IMR-90 (cell line): Measurements from ENCODE around the gene WNT9B. TPM values are rescaled to one million over a fixed set of nuclear protein-coding genes. Genes with fewer than 3 reads are reported as not detected.

Source experiments
- ATAC-seq: fragments of 200-7000 bp; cut with Tn5 transposase; 2 replicates; pipeline ENCODE4 v1.9.1; 2020; ENCODE audit warnings: low read depth, mild to moderate bottlenecking, moderate library complexity
- BruUV-seq: library from RNA; stranded (reverse); fragments of 400-500 nt; replicated peaks from 2 replicates; lab custom pipeline; 2021; lab: Mats Ljungman, UMichigan
- CTCF ChIA-PET: fragments of 300-600 bp; formaldehyde crosslinking; extraction: SDS; loops from one replicate; lab custom pipeline; 2021; ENCODE audit warnings: antibody characterized with exemption; lab: Yijun Ruan, JAX
- POLR2A ChIA-PET: fragments of 300-600 bp; sonication (Branson Sonifier 250); formaldehyde crosslinking; loops from one replicate; lab custom pipeline; 2022; ENCODE audit warnings: antibody characterized with exemption; ENCODE audit not compliant: unreplicated experiment; lab: Charles Lee
- DNase-seq: peaks from one replicate; pipeline ENCODE4 v3.0.0; 2013
- H2AFZ ChIP-seq: replicated peaks from 2 replicates; pipeline ENCODE3; 2013; ENCODE audit warnings: low read length, mild to moderate bottlenecking; ENCODE audit not compliant: poor library complexity
- H2AK5ac ChIP-seq: 2 replicates; pipeline ENCODE4 v1.6.1; 2013; ENCODE audit warnings: low read depth, low read length, inconsistent platforms
- H2AK9ac ChIP-seq: replicated peaks from 2 replicates; pipeline ENCODE3; 2013; ENCODE audit warnings: mild to moderate bottlenecking, low read depth, low read length, moderate library complexity; ENCODE audit not compliant: poor library complexity
- H2BK120ac ChIP-seq: 2 replicates; pipeline ENCODE4 v1.6.1; 2013; ENCODE audit warnings: low read depth, low read length, inconsistent platforms
- H2BK15ac ChIP-seq: 3 replicates; pipeline ENCODE4 v1.6.1; 2013; ENCODE audit warnings: low read depth, low read length, inconsistent platforms
- H2BK20ac ChIP-seq: 2 replicates; pipeline ENCODE4 v1.6.1; 2013; ENCODE audit warnings: low read depth, mild to moderate bottlenecking, inconsistent platforms, low read length, moderate library complexity
- H2BK5ac ChIP-seq: 2 replicates; pipeline ENCODE4 v1.6.1; 2013; ENCODE audit warnings: mild to moderate bottlenecking, low read depth, low read length, inconsistent platforms; ENCODE audit not compliant: poor library complexity, severe bottlenecking
- H3K14ac ChIP-seq: replicated peaks from 2 replicates; pipeline ENCODE4 v1.6.1; 2013; ENCODE audit warnings: low read depth, low read length, inconsistent platforms
- H3K18ac ChIP-seq: 2 replicates; pipeline ENCODE4 v1.6.1; 2013; ENCODE audit warnings: low read depth, low read length, control low read depth
- H3K23ac ChIP-seq: 2 replicates; pipeline ENCODE4 v1.6.1; 2013; ENCODE audit warnings: low read depth, low read length, inconsistent platforms
- H3K27ac ChIP-seq: 2 replicates; pipeline ENCODE4 v1.5.1; 2013; ENCODE audit warnings: mild to moderate bottlenecking, control low read depth, low read length; ENCODE audit not compliant: insufficient read depth
- H3K27me3 ChIP-seq: 2 replicates; pipeline ENCODE4 v1.6.1; 2013; ENCODE audit warnings: low read length; ENCODE audit not compliant: control insufficient read depth, insufficient read depth
- H3K36me3 ChIP-seq: 2 replicates; pipeline ENCODE4 v1.6.1; 2013; ENCODE audit warnings: low read length, mixed read lengths; ENCODE audit not compliant: control insufficient read depth, insufficient read depth
- H3K4ac ChIP-seq: 2 replicates; pipeline ENCODE4 v1.6.1; 2013; ENCODE audit warnings: low read depth, low read length, inconsistent platforms
- H3K4me1 ChIP-seq: 2 replicates; pipeline ENCODE4 v1.6.1; 2013; ENCODE audit warnings: low read length, mixed read lengths; ENCODE audit not compliant: control insufficient read depth, insufficient read depth
- H3K4me2 ChIP-seq: 2 replicates; pipeline ENCODE4 v1.6.1; 2013; ENCODE audit warnings: low read depth, mild to moderate bottlenecking, control low read depth, low read length, moderate library complexity
- H3K4me3 ChIP-seq: 2 replicates; pipeline ENCODE4 v1.5.1; 2013; ENCODE audit warnings: low read depth, mild to moderate bottlenecking, control low read depth, low read length, moderate library complexity; ENCODE audit not compliant: insufficient read depth
- H3K56ac ChIP-seq: 2 replicates; pipeline ENCODE4 v1.6.1; 2013; ENCODE audit warnings: low read length, inconsistent platforms; ENCODE audit not compliant: insufficient read depth; ENCODE audit errors: extremely low read depth
- H3K79me1 ChIP-seq, 2 experiments: 2 replicates each; pipeline ENCODE4 v1.6.1; 2013; ENCODE audit warnings: low read length in 2 of 2, inconsistent platforms in 1 of 2, low read depth in 1 of 2
- H3K9ac ChIP-seq: 2 replicates; pipeline ENCODE4 v1.6.1; 2013; ENCODE audit warnings: low read depth, low read length, control low read depth
- H3K9me1 ChIP-seq: 2 replicates; pipeline ENCODE4 v1.6.1; 2013; ENCODE audit warnings: low read length, inconsistent platforms; ENCODE audit not compliant: insufficient read depth
- H3K9me3 ChIP-seq: 2 replicates; pipeline ENCODE4 v1.6.1; 2013; ENCODE audit warnings: low read length; ENCODE audit not compliant: control insufficient read depth, insufficient read depth
- H4K20me1 ChIP-seq: 2 replicates; pipeline ENCODE4 v1.6.1; 2013; ENCODE audit warnings: low read length, inconsistent platforms; ENCODE audit not compliant: insufficient read depth
- H4K5ac ChIP-seq: 2 replicates; pipeline ENCODE4 v1.6.1; 2013; ENCODE audit warnings: mild to moderate bottlenecking, low read depth, low read length, control low read depth
- H4K8ac ChIP-seq, 2 experiments: 2 replicates each; pipeline ENCODE4 v1.6.1; 2013; ENCODE audit warnings: low read depth in 2 of 2, low read length in 2 of 2, control low read depth in 1 of 2, inconsistent platforms in 1 of 2
- H4K91ac ChIP-seq: 2 replicates; pipeline ENCODE4 v1.6.1; 2013; ENCODE audit warnings: low read depth, low read length, inconsistent platforms; ENCODE audit not compliant: insufficient read depth
- BHLHE40 ChIP-seq: fragments of 150-350 bp; IDR thresholded peaks from 2 replicates; pipeline ENCODE4 v1.6.1; 2016; ENCODE audit warnings: mild to moderate bottlenecking, low read depth, low read length
- CEBPB ChIP-seq: IDR thresholded peaks from 2 replicates; pipeline ENCODE4 v1.6.1; 2012; ENCODE audit warnings: low read depth, low read length, improper control_type of control experiment
- CHD1 ChIP-seq: IDR thresholded peaks from 2 replicates; pipeline ENCODE4 v1.6.1; 2012; ENCODE audit warnings: low read depth, low read length, improper control_type of control experiment
- FOS ChIP-seq: fragments of 150-350 bp; IDR thresholded peaks from 2 replicates; pipeline ENCODE4 v1.6.1; 2016; ENCODE audit warnings: low read depth, low read length
- MAFK ChIP-seq: IDR thresholded peaks from 2 replicates; pipeline ENCODE4 v1.6.1; 2012; ENCODE audit warnings: low read depth, low read length, improper control_type of control experiment
- MAZ ChIP-seq: IDR thresholded peaks from 2 replicates; pipeline ENCODE4 v1.6.1; 2012; ENCODE audit warnings: low read depth, mild to moderate bottlenecking, low read length, improper control_type of control experiment, moderate library complexity, borderline replicate concordance
- MXI1 ChIP-seq: IDR thresholded peaks from 2 replicates; pipeline ENCODE4 v1.6.1; 2012; ENCODE audit warnings: low read depth, mild to moderate bottlenecking, low read length, moderate library complexity, borderline replicate concordance
- NFE2L2 ChIP-seq: fragments of 150-350 bp; IDR thresholded peaks from 2 replicates; pipeline ENCODE4 v1.6.1; 2016; ENCODE audit warnings: low read depth, mild to moderate bottlenecking, low read length
- POLR2A ChIP-seq: IDR thresholded peaks from 2 replicates; pipeline ENCODE4 v1.6.1; 2012; ENCODE audit warnings: mild to moderate bottlenecking, low read depth, low read length
- RAD21 ChIP-seq: IDR thresholded peaks from 2 replicates; pipeline ENCODE4 v1.6.1; 2012; ENCODE audit warnings: low read length, improper control_type of control experiment
- RCOR1 ChIP-seq: IDR thresholded peaks from 2 replicates; pipeline ENCODE4 v1.6.1; 2012; ENCODE audit warnings: mild to moderate bottlenecking, low read length, improper control_type of control experiment; ENCODE audit not compliant: insufficient replicate concordance
- RFX5 ChIP-seq: IDR thresholded peaks from 2 replicates; pipeline ENCODE4 v1.8.0; 2012; ENCODE audit warnings: low read depth, mild to moderate bottlenecking, low read length, moderate library complexity
- SMC3 ChIP-seq: fragments of 150-350 bp; IDR thresholded peaks from 2 replicates; pipeline ENCODE4 v1.6.1; 2016; ENCODE audit warnings: low read depth, mild to moderate bottlenecking, antibody characterized with exemption, low read length, moderate library complexity
- WGBS, 2 experiments: methylation state at CpG; one replicate each; pipeline versions ENCODE4 v1.1.5 to v1.1.7; 2013; ENCODE audit warnings: missing lambda C conversion rate in 2 of 2; ENCODE audit not compliant: insufficient read length in 1 of 2; ENCODE audit errors: extremely low coverage in 2 of 2; 5-methylcytosine and 5-hydroxymethylcytosine counted together
- dilution Hi-C: fragments of 300-500 bp; cut with HindIII; formaldehyde crosslinking; loops from one replicate; pipeline ENCODE4 v1.14.3; 2018; ENCODE audit warnings: low sequenced_read_pairs; ENCODE audit not compliant: unreplicated experiment
- in situ Hi-C: fragments of 300-500 bp; cut with MboI; formaldehyde crosslinking; loops from 3 replicates; pipeline ENCODE4 v1.14.3; 2019; ENCODE audit warnings: low sequenced_read_pairs, inconsistent platforms, mixed read lengths
- intact Hi-C: fragments of 100-400 bp; cut with micrococcal nuclease; formaldehyde crosslinking; loops from 2 replicates; pipeline ENCODE4 v1.10.0; 2022
- polyA plus RNA-seq, 3 experiments: library from polyadenylated mRNA; depleted of rRNA; stranded (reverse); fragments of >200 nt; gene quantifications; 2 replicates each; pipeline ENCODE4 v1.2.3, GENCODE V29; 2012; ENCODE audit warnings: low replicate concordance in 1 of 3
- total RNA-seq: library from RNA; depleted of rRNA; stranded (reverse); fragments of >200 nt; gene quantifications from 2 replicates; pipeline ENCODE4 v1.2.3, GENCODE V29; 2012
- TF ChIP-seq, protein P1 (sequence below): fragments of 150-350 bp; IDR thresholded peaks from 2 replicates; pipeline ENCODE4 v1.6.1; 2016; ENCODE audit warnings: low read depth, mild to moderate bottlenecking, low read length, moderate library complexity, borderline replicate concordance
- TF ChIP-seq, protein P2 (sequence below): conservative IDR thresholded peaks from 2 replicates; pipeline ENCODE4 v1.5.1; 2012; ENCODE audit warnings: mild to moderate bottlenecking, low read depth, low read length, improper control_type of control experiment
- TF ChIP-seq, protein P3 (sequence below): fragments of 150-350 bp; IDR thresholded peaks from 2 replicates; pipeline ENCODE4 v1.6.1; 2017; ENCODE audit warnings: mild to moderate bottlenecking, antibody characterized with exemption, low read length, low read depth

The WNT9B gene
- total and polyA plus RNA-seq, 2 of the 4 experiments (the other 2 are of a cell fraction), result not detected

DNA sequence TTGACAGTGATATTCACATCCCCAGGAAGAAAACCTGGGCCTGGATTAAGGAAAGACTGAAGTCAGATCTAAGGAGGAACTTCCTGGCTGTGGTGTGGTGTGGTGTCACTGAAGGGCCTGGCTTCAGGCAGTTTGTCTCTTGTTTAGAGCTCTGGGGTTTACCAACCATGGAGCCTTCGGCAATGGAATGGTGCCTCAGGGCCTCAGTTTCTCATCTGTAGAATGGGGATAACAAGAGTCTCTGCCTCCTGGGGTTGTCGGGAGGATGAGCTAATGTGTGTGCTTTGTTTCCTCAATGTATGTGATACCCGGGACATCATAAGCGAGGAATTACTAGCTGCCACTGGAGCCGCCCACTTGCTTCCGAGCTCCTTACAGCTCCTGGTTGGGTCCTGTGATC lies 45.6 kb upstream of the WNT9B start:
- DNase-seq (no peak), ATAC-seq (no peak)
- H3K14ac ChIP-seq, result no peak overlapping the region
- no peak overlapping the region for H4K5ac ChIP-seq
- H2AK9ac ChIP-seq, result no peak overlapping the region
- no peak for TF ChIP-seq FOS
- no peak for TF ChIP-seq NFE2L2
- TF ChIP-seq RAD21, result no peak
- TF ChIP-seq POLR2A, result no peak
- TF ChIP-seq, protein P1, sequence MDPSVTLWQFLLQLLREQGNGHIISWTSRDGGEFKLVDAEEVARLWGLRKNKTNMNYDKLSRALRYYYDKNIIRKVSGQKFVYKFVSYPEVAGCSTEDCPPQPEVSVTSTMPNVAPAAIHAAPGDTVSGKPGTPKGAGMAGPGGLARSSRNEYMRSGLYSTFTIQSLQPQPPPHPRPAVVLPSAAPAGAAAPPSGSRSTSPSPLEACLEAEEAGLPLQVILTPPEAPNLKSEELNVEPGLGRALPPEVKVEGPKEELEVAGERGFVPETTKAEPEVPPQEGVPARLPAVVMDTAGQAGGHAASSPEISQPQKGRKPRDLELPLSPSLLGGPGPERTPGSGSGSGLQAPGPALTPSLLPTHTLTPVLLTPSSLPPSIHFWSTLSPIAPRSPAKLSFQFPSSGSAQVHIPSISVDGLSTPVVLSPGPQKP, result no peak
- TF ChIP-seq CEBPB, result no peak
- TF ChIP-seq, protein P2, sequence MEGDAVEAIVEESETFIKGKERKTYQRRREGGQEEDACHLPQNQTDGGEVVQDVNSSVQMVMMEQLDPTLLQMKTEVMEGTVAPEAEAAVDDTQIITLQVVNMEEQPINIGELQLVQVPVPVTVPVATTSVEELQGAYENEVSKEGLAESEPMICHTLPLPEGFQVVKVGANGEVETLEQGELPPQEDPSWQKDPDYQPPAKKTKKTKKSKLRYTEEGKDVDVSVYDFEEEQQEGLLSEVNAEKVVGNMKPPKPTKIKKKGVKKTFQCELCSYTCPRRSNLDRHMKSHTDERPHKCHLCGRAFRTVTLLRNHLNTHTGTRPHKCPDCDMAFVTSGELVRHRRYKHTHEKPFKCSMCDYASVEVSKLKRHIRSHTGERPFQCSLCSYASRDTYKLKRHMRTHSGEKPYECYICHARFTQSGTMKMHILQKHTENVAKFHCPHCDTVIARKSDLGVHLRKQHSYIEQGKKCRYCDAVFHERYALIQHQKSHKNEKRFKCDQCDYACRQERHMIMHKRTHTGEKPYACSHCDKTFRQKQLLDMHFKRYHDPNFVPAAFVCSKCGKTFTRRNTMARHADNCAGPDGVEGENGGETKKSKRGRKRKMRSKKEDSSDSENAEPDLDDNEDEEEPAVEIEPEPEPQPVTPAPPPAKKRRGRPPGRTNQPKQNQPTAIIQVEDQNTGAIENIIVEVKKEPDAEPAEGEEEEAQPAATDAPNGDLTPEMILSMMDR, result no peak
- no peak for TF ChIP-seq SMC3
- no peak for TF ChIP-seq MAZ
- no peak for TF ChIP-seq BHLHE40
- TF ChIP-seq MAFK, result no peak
- no peak for TF ChIP-seq CHD1
- no peak for TF ChIP-seq RFX5
- TF ChIP-seq RCOR1, result no peak
- TF ChIP-seq, protein P3, sequence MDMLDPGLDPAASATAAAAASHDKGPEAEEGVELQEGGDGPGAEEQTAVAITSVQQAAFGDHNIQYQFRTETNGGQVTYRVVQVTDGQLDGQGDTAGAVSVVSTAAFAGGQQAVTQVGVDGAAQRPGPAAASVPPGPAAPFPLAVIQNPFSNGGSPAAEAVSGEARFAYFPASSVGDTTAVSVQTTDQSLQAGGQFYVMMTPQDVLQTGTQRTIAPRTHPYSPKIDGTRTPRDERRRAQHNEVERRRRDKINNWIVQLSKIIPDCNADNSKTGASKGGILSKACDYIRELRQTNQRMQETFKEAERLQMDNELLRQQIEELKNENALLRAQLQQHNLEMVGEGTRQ, result no peak
- no peak for TF ChIP-seq MXI1
- WGBS, 2 experiments, result no CpG with 5 or more reads among the region's 6 CpGs
- H3K36me3 ChIP-seq, result no peaks in the 10 kb centered on the region
- H3K18ac ChIP-seq, result no peak overlapping the region
- ChIA-PET CTCF (no interaction called here), POLR2A (no interaction called here)
- H4K20me1 ChIP-seq, result no peaks in the 10 kb centered on the region
- H3K27me3 ChIP-seq, result peaks cover 34% of the 10 kb centered on the region
- no peaks in the 10 kb centered on the region for H3K79me1 ChIP-seq
- H2BK120ac ChIP-seq, result no peak overlapping the region
- no peak overlapping the region for H3K27ac ChIP-seq
- no peak overlapping the region for H3K4me2 ChIP-seq
- no peak overlapping the region for H2AK5ac ChIP-seq
- H2AFZ ChIP-seq, result no peak overlapping the region
- no peak overlapping the region for H3K9ac ChIP-seq
- H4K8ac ChIP-seq, result no peak overlapping the region
- H2BK5ac ChIP-seq, result no peak overlapping the region
- H2BK20ac ChIP-seq, result no peak overlapping the region
- H3K9me3 ChIP-seq, result peaks cover 2% of the 10 kb centered on the region; the same call in 1 of the 2 replicates
- H3K9me1 ChIP-seq, result no peaks in the 10 kb centered on the region
- H3K4ac ChIP-seq, result no peak overlapping the region
- H4K91ac ChIP-seq, result no peak overlapping the region
- in situ Hi-C loops (no loop called here), dilution Hi-C loops (no loop called here), intact Hi-C loops (no loop called here)
- H3K4me3 ChIP-seq, result no peak overlapping the region
- no peak overlapping the region for H2BK15ac ChIP-seq
- no peak overlapping the region for H3K56ac ChIP-seq
- H3K4me1 ChIP-seq, result no peaks in the 10 kb centered on the region
- H3K23ac ChIP-seq, result no peak overlapping the region
- no TSS peak for BruUV-seq
